H1 (cell line): Measurements from ENCODE around the gene POLR2C. TPM values are rescaled to one million over a fixed set of nuclear protein-coding genes. Genes with fewer than 3 reads are reported as not detected.

Experiments
- CTCF ChIA-PET: fragments of 300-600 bp; sonication (Branson Sonifier 250); formaldehyde crosslinking; loops from one replicate; lab custom pipeline; 2021; ENCODE audit not compliant: partially characterized antibody; lab: Charles Lee
- POLR2A ChIA-PET: fragments of 300-600 bp; sonication (Branson Sonifier 250); formaldehyde crosslinking; loops from one replicate; lab custom pipeline; 2021; ENCODE audit warnings: inconsistent platforms; ENCODE audit not compliant: partially characterized antibody; lab: Charles Lee
- DNase-seq, 2 experiments: peaks; one replicate each; pipeline versions ENCODE4 v3.0.0 to v3.0.0-alpha.2; 2010 to 2022; ENCODE audit warnings: low spot score in 2 of 2, low read depth in 1 of 2, mixed read lengths in 1 of 2
- FAIRE-seq: peaks from 2 replicates; lab custom pipeline; 2011; peaks lifted over from hg19 to GRCh38; lab: Jason Lieb, UNC
- H2AFZ ChIP-seq: 2 replicates; pipeline ENCODE4 v1.8.1; 2012; ENCODE audit warnings: low read length, inconsistent platforms
- H2AK5ac ChIP-seq: 2 replicates; pipeline ENCODE4 v1.6.1; 2013; ENCODE audit warnings: low read depth, low read length
- H2BK120ac ChIP-seq: replicated peaks from 2 replicates; pipeline ENCODE3; 2013; ENCODE audit warnings: low read depth, low read length, inconsistent platforms
- H2BK12ac ChIP-seq: 2 replicates; pipeline ENCODE4 v1.6.1; 2013; ENCODE audit warnings: low read depth, low read length
- H2BK15ac ChIP-seq: 2 replicates; pipeline ENCODE4 v1.6.1; 2013; ENCODE audit warnings: low read length
- H2BK20ac ChIP-seq: 2 replicates; pipeline ENCODE4 v1.6.1; 2013; ENCODE audit warnings: low read length
- H2BK5ac ChIP-seq: 2 replicates; pipeline ENCODE4 v1.6.1; 2013; ENCODE audit warnings: low read depth, low read length
- H3K14ac ChIP-seq: 2 replicates; pipeline ENCODE4 v1.6.1; 2013; ENCODE audit warnings: inconsistent platforms; ENCODE audit not compliant: insufficient read length
- H3K18ac ChIP-seq: 2 replicates; pipeline ENCODE4 v1.6.1; 2013; ENCODE audit warnings: low read length; ENCODE audit errors: extremely low read depth
- H3K23ac ChIP-seq: 2 replicates; pipeline ENCODE4 v1.6.1; 2013; ENCODE audit warnings: inconsistent platforms; ENCODE audit not compliant: insufficient read length
- H3K23me2 ChIP-seq: 2 replicates; pipeline ENCODE4 v1.6.1; 2013; ENCODE audit warnings: low read depth, low read length
- H3K27ac ChIP-seq: 2 replicates; pipeline ENCODE4 v1.6.1; 2011; ENCODE audit warnings: low read depth, low read length, inconsistent platforms
- H3K27me3 ChIP-seq, 4 experiments: replicated peaks in 1 of 4; 1 replicate in 1 of 4; 2 replicates in 3 of 4; pipeline versions ENCODE4 v1.6.1 to v1.8.1; 2011 to 2013; ENCODE audit warnings: low read length in 3 of 4, mild to moderate bottlenecking in 3 of 4, inconsistent platforms in 2 of 4, mixed read lengths in 2 of 4, moderate library complexity in 1 of 4; ENCODE audit not compliant: control insufficient read depth in 3 of 4, insufficient read depth in 3 of 4; ENCODE audit errors: extremely low read depth in 1 of 4
- H3K36me3 ChIP-seq, 4 experiments: 2 replicates each; pipeline versions ENCODE4 v1.6.1 to v1.8.1; 2011 to 2013; ENCODE audit warnings: mild to moderate bottlenecking in 4 of 4, low read length in 3 of 4, moderate library complexity in 2 of 4, control low read depth in 1 of 4, inconsistent platforms in 1 of 4; ENCODE audit not compliant: insufficient read depth in 4 of 4, control insufficient read depth in 2 of 4
- H3K4ac ChIP-seq: replicated peaks from 2 replicates; pipeline ENCODE3; 2013; ENCODE audit warnings: low read length, low read depth, mixed read lengths, inconsistent platforms; ENCODE audit not compliant: insufficient read length
- H3K4me1 ChIP-seq, 4 experiments: replicated peaks in 1 of 4; 1 replicate in 1 of 4; 2 replicates in 3 of 4; pipeline versions ENCODE4 v1.6.1 to v1.8.1; 2011 to 2013; ENCODE audit warnings: low read length in 3 of 4, inconsistent platforms in 2 of 4, mixed read lengths in 1 of 4; ENCODE audit not compliant: insufficient read depth in 4 of 4, control insufficient read depth in 3 of 4
- H3K4me2 ChIP-seq, 2 experiments: 2 replicates each; pipeline versions ENCODE4 v1.6.1 to v1.8.1; 2011 to 2013; ENCODE audit warnings: low read depth in 2 of 2, low read length in 2 of 2, control low read depth in 1 of 2, inconsistent platforms in 1 of 2, mild to moderate bottlenecking in 1 of 2; ENCODE audit not compliant: insufficient read depth in 1 of 2
- H3K4me3 ChIP-seq, 4 experiments: fragments of 200-600, 300-600 bp in 1 of 4; sonication (generic), shearing (Covaris generic), sonication (Bioruptor Twin) in 1 of 4; 2 replicates each; pipeline versions ENCODE4 v1.5.1 to v1.8.1; 2011 to 2016; ENCODE audit warnings: low read length in 4 of 4, low read depth in 3 of 4, control low read depth in 2 of 4, inconsistent platforms in 2 of 4, mild to moderate bottlenecking in 2 of 4, mixed read lengths in 1 of 4, moderate library complexity in 1 of 4; ENCODE audit not compliant: insufficient read depth in 2 of 4; ENCODE audit errors: extremely low read depth in 1 of 4
- H3K56ac ChIP-seq: replicated peaks from 2 replicates; pipeline ENCODE3; 2013; ENCODE audit warnings: low read depth, mild to moderate bottlenecking, mixed read lengths, low read length, inconsistent platforms; ENCODE audit not compliant: insufficient read length
- H3K79me1 ChIP-seq: 2 replicates; pipeline ENCODE4 v1.6.1; 2013; ENCODE audit warnings: low read depth, low read length, control low read depth
- H3K79me2 ChIP-seq, 2 experiments: 2 replicates each; pipeline versions ENCODE4 v1.6.1 to v1.8.1; 2012 to 2013; ENCODE audit warnings: low read length in 2 of 2, mild to moderate bottlenecking in 2 of 2, inconsistent platforms in 1 of 2; ENCODE audit not compliant: insufficient read depth in 2 of 2, control insufficient read depth in 1 of 2
- H3K9ac ChIP-seq, 4 experiments: replicated peaks in 1 of 4; 1 replicate in 1 of 4; 2 replicates in 3 of 4; pipeline versions ENCODE4 v1.6.1 to v1.8.1; 2011 to 2013; ENCODE audit warnings: low read depth in 3 of 4, low read length in 3 of 4, control low read depth in 2 of 4, mild to moderate bottlenecking in 2 of 4, moderate library complexity in 2 of 4, inconsistent platforms in 1 of 4; ENCODE audit errors: extremely low read depth in 1 of 4
- H3K9me3 ChIP-seq, 2 experiments: 2 replicates each; pipeline versions ENCODE4 v1.6.1 to v1.8.1; 2012 to 2013; ENCODE audit warnings: mild to moderate bottlenecking in 2 of 2, moderate library complexity in 2 of 2, control low read depth in 1 of 2, inconsistent platforms in 1 of 2, low read depth in 1 of 2, low read length in 1 of 2, mixed read lengths in 1 of 2; ENCODE audit not compliant: insufficient read depth in 2 of 2
- H4K20me1 ChIP-seq, 2 experiments: replicated peaks in 1 of 2; 2 replicates each; pipeline versions ENCODE3 to v1.8.1; 2011 to 2013; ENCODE audit warnings: inconsistent platforms in 2 of 2, low read length in 2 of 2, mild to moderate bottlenecking in 1 of 2; ENCODE audit not compliant: insufficient read depth in 2 of 2, control insufficient read depth in 1 of 2
- H4K5ac ChIP-seq: 2 replicates; pipeline ENCODE4 v1.6.1; 2013; ENCODE audit warnings: low read length, low read depth, mixed read lengths, inconsistent platforms; ENCODE audit not compliant: insufficient read length
- H4K8ac ChIP-seq: 2 replicates; pipeline ENCODE4 v1.8.0; 2013; ENCODE audit warnings: mild to moderate bottlenecking, moderate library complexity, low read length, inconsistent platforms; ENCODE audit not compliant: insufficient read depth; ENCODE audit errors: extremely low read depth
- H4K91ac ChIP-seq: replicated peaks from 2 replicates; pipeline ENCODE3; 2013; ENCODE audit warnings: low read length, mixed read lengths, inconsistent platforms; ENCODE audit not compliant: insufficient read length
- CHD1 ChIP-seq: IDR thresholded peaks from 2 replicates; pipeline ENCODE4 v1.6.1; 2012; ENCODE audit warnings: low read depth, low read length, improper control_type of control experiment
- HDAC2 ChIP-seq, 2 experiments: fragments of 300-600 bp in 1 of 2; sonication (generic) in 1 of 2; IDR thresholded peaks; 2 replicates each; pipeline ENCODE4 v1.6.1; 2011 to 2012; ENCODE audit warnings: low read depth in 2 of 2, low read length in 2 of 2, mild to moderate bottlenecking in 2 of 2, moderate library complexity in 2 of 2, borderline replicate concordance in 1 of 2, inconsistent platforms in 1 of 2
- KDM1A ChIP-seq: fragments of 200-600, 300-600 bp; sonication (generic); IDR thresholded peaks from 2 replicates; pipeline ENCODE4 v1.7.1; 2016; ENCODE audit warnings: mild to moderate bottlenecking, low read length, borderline replicate concordance
- RBBP5 ChIP-seq: IDR thresholded peaks from 2 replicates; pipeline ENCODE4 v1.7.1; 2012; ENCODE audit warnings: low read depth, mild to moderate bottlenecking, inconsistent platforms, low read length, moderate library complexity, borderline replicate concordance
- RXRA ChIP-seq: IDR thresholded peaks from 2 replicates; pipeline ENCODE4 v1.6.1; 2011; ENCODE audit warnings: low read depth, mild to moderate bottlenecking, low read length, moderate library complexity; ENCODE audit not compliant: insufficient read depth
- SP4 ChIP-seq: IDR thresholded peaks from 2 replicates; pipeline ENCODE4 v1.6.1; 2012; ENCODE audit warnings: low read length, inconsistent platforms
- WGBS, 2 experiments: shearing (Covaris generic) in 1 of 2; methylation state at CpG; one replicate each; pipeline versions ENCODE4 v1.1.6 to v1.1.7; 2013 to 2015; ENCODE audit warnings: low lambda C conversion rate in 2 of 2, mixed read lengths in 2 of 2, inconsistent platforms in 1 of 2, low coverage in 1 of 2, missing lambda C conversion rate in 1 of 2; ENCODE audit not compliant: insufficient replicate concordance in 2 of 2, insufficient coverage in 1 of 2, insufficient read length in 1 of 2; ENCODE audit errors: extremely low coverage in 1 of 2, missing lambda C conversion rate in 1 of 2; 5-methylcytosine and 5-hydroxymethylcytosine counted together
- polyA plus RNA-seq, 7 experiments: library from polyadenylated mRNA; depleted of rRNA in 3 of 7; stranded (reverse) in 5 of 7; unstranded in 2 of 7; fragments of >200 nt in 5 of 7; fragments of 200-250 nt in 2 of 7; gene quantifications; 1 replicate in 5 of 7; 2 replicates in 1 of 7; 4 replicates in 1 of 7; pipeline versions ENCODE4 v1.2.1 to v1.2.3, GENCODE V29; 2011 to 2013; ENCODE audit warnings: missing spikeins in 2 of 7, mixed read lengths in 2 of 7
- total RNA-seq: library from RNA; stranded (reverse); fragmentation: NEBNext Ultra II Directional; extraction: Animal tissue kit (Norgen Biotek cat#: 25700); gene quantifications from 2 replicates; pipeline ENCODE4 v1.2.1, GENCODE V29; 2021

POLR2C gene
- total and polyA plus RNA-seq, 2 of the 8 experiments (the other 6 are each of a cell fraction or from before 2014, with no cell fraction given): 72.5 to 132 TPM

DNA sequence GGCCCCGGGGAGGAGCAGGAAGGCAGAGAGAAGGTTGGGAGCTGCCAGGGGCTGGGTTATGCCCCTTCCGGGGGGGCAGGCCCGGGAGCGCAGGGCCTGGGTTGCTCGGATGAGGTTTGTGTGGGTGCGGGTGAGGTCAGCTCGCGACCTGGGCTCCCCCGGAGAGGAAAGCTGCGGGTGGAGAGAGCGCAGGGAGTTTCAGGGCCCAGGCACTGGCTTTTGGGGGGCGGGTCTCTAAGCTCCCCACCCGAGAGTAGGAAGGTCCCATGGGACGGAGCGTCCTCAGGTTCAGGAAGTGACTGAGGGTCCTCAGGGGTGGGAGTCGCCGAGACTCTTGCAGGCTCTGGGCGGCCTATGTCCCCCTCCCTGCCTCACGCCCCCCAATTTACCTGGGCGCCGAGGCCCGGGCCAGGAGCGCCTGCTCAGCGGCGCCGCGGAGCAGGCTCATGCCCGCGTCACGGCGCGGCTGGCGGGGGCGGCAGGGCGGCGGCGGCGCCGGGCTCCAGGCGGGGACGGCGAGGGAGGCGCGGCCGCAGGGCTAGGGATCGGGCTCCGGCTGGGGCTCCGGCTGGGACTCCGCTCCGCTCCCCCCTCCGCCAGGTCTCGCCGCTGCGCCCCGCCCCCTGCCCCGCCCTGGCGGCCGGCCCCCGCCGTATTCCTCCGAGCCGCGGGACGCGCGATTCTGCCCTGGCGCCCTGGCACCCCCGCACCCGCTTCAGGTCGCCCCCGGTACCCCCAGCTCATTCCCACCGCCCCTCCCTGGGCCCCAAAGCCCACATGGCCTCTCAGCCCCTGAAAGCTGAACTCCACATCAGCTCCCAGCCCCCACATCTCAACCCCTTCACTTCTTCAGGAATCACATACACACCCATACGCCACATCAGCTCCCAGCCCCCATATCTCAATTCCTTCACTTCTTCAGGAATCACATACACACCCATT is 23.7 kb downstream of the POLR2C start, which contains the start of gene DOK4:
Gene DOK4, minus strand, starts transcription at position 578 of the 942 bp plus-strand sequence. CDS start 6,986 bp downstream, outside the sequence.
- H2BK20ac ChIP-seq: no peak within 1 kb of the TSS
- peak within 1 kb of the TSS; percentile 96 for H4K8ac ChIP-seq
- peak within 1 kb of the TSS; percentile 55 for H4K91ac ChIP-seq
- H3K27ac ChIP-seq: no peak within 1 kb of the TSS
- no peaks in the 10 kb centered on the region for H3K79me2 ChIP-seq
- WGBS, 2 experiments: 8% methylated on average over 24 of the region's 73 CpGs; no CpG with 5 or more reads in 1 of the 2 experiments
- peak within 1 kb of the TSS; percentile 75; the same call in 1 of the 2 replicates for H2BK5ac ChIP-seq
- peak within 1 kb of the TSS; percentile 76 for H4K5ac ChIP-seq
- H3K27me3 ChIP-seq: peaks cover 0 to 12% (median 4%) of the 10 kb centered on the region in 4 experiments; a peak in 4 of 7 replicates
- H3K79me1 ChIP-seq: no peaks in the 10 kb centered on the region
- no peak within 1 kb of the TSS for H2AK5ac ChIP-seq
- peak within 1 kb of the TSS; percentile 94 for H3K4ac ChIP-seq
- peak within 1 kb of the TSS; percentile 100 for H2AFZ ChIP-seq
- H4K20me1 ChIP-seq: no peaks in the 10 kb centered on the region
- H3K9ac ChIP-seq: peak within 1 kb of the TSS in 2 of 4 experiments; percentile 34 to 39; a peak in 1 of 7 replicates
- peaks cover 9% of the 10 kb centered on the region; the same call in 1 of the 2 replicates for H3K23me2 ChIP-seq
- peak within 1 kb of the TSS; percentile 71 for H3K18ac ChIP-seq
- DNase-seq (peak in 1 of 2 experiments; percentile 91), FAIRE-seq (no peak)
- H3K4me2 ChIP-seq: peak within 1 kb of the TSS; percentile 59 to 89
- CTCF ChIA-PET: interaction anchor here (0.8 to 3.4 kb wide), 11 partner anchors 10 to 162 kb away, joined by 3 to 19 read pairs (median 7); partner anchors contain the start of gene CCDC102A
- H3K23ac ChIP-seq: no peak within 1 kb of the TSS
- peaks cover 0 to 14% (median 10%) of the 10 kb centered on the region in 4 experiments; a peak in 6 of 7 replicates for H3K4me1 ChIP-seq
- H2BK12ac ChIP-seq: peak within 1 kb of the TSS; percentile 68; the same call in 1 of the 2 replicates
- H3K36me3 ChIP-seq: no peaks in the 10 kb centered on the region
- H3K56ac ChIP-seq: no peak within 1 kb of the TSS
- 0 out of 2 replicates have a peak within 1 kb of the TSS, but pooled peaks have one; percentile 88 for H2BK15ac ChIP-seq
- POLR2A ChIA-PET: interaction anchor here (0.7 to 2.4 kb wide), 10 partner anchors 10 to 47 kb away, joined by 3 to 9 read pairs (median 6); partner anchors contain the start of gene POLR2C
- peak within 1 kb of the TSS; percentile 53 to 79 (median 72) for H3K4me3 ChIP-seq
- H2BK120ac ChIP-seq: peak within 1 kb of the TSS; percentile 99
- no peak within 1 kb of the TSS for H3K14ac ChIP-seq
- H3K9me3 ChIP-seq: peaks cover 3 to 6% of the 10 kb centered on the region in 2 experiments; a peak in 1 of 4 replicates
- TF ChIP-seq HDAC2 (IDR thresholded peaks at IDR 0.05; ENCODE audit: borderline replicate concordance in 1 of 2, low read depth in 2 of 2, low read length in 2 of 2) (no peak), CHD1 (no peak), KDM1A (no peak), RBBP5 (no peak), SP4 (no peak), RXRA (no peak)
